Pulmonary artery endothelial cell (primary cell): ENCODE results near the gene TUBGCP2. TPM values are rescaled to one million over a fixed set of nuclear protein-coding genes. Genes with fewer than 3 reads are reported as not detected.
"Not testable (repeated sequence)": the region's sequence is repeated elsewhere in the genome, so short reads cannot be mapped to it uniquely, and the experiment has no call there.

ENCODE experiments used
- DNase-seq: peaks from one replicate; pipeline ENCODE4 v3.0.0-alpha.2; 2011; ENCODE audit warnings: low read depth, low spot score
- total RNA-seq: library from RNA; depleted of rRNA; stranded (reverse); fragments of >200 nt; gene quantifications from 2 replicates; pipeline ENCODE4 v1.2.3, GENCODE V29; 2014

Gene TUBGCP2
- total RNA-seq, 1 donor from 2014 or later: 59.4 TPM

- DNase-seq: no peak
These were observed 59.4 kb downstream of the TUBGCP2 start for GRCh38 chr10:133249094-133249780.

- no peak for DNase-seq
These were observed 60.3 kb downstream of the TUBGCP2 start for GRCh38 chr10:133248334-133248715.

DNA sequence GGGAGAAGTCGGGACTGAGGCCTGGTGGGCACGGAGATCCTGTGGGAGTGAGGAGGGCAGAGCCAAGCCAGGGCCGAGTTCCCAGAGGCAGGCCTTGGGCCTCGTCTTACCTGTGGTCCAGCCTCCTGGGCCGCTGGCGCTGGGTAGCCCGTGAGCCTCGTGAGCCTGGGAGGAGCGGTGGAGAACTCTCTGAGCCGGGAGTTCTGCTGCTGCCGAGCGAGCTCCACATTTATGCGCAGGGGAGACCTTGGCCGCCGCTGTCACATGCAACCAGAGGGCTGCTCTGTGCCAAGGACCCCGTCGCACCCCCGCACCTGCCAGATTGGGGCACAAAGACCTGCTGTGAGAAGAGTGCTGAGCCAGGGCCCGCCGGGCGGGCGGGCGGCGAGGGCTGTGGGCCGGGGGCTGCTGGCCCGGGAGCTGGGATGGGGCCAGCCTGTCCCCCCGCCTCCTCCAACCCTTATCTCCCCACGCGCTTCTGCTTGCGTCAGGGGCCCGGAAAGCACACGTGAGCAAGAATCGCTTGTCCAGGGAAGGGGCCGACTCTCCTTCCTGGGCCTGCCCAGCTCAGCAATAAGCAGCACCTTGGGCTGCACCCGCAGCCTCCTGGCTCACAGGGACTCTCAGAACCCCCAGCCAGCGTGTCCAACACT, 60.9 kb downstream of the TUBGCP2 start:
- no peak for DNase-seq

- DNase-seq: no peak
These were observed 62.4 kb downstream of the TUBGCP2 start for GRCh38 chr10:133246236-133246626.

DNA sequence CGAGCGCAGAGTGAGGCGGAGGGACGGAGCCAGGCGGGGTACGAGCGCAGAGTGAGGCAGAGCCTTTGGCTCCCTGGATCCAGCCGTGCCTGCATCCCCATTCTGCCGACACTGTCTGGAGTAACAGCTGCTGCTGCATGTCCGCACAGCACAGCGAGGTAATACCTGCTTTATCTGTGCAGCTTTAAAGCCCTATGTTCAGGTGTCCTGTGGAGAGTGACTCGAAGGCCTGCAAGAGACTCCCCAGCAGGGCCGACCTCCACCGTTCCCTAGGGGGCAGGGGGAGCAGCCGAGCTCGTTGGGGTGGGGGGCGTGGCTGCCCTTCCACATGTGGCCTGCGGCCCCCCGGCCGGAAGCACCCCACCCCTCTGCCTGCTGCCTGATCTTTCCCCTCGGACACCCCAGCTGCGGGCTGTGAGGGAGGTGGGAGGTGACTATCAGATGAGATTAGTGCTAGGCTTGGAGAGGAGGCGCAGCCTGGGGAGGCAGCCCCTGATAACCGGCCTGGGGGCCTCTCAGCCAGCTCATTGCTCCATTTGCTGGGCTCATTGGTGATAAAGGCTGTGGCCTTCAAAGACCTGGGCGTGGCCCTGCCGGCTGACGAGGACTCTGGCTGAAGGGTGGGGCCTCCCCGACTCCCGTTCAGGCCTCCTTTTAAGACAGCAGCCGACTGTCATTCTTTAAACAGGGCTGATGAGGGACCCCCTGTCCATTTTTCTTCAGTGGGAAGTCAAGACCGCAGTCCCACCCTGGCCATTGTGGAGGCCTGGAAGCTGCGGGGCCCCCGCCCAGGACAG, 63.0 kb downstream of the TUBGCP2 start:
- DNase-seq: no peak

- no peak for DNase-seq
These were observed 65.1 kb downstream of the TUBGCP2 start for GRCh38 chr10:133243593-133243992.

GRCh38 chr10:133242611-133243356, 65.9 kb downstream of the TUBGCP2 start:
- no peak for DNase-seq

DNA sequence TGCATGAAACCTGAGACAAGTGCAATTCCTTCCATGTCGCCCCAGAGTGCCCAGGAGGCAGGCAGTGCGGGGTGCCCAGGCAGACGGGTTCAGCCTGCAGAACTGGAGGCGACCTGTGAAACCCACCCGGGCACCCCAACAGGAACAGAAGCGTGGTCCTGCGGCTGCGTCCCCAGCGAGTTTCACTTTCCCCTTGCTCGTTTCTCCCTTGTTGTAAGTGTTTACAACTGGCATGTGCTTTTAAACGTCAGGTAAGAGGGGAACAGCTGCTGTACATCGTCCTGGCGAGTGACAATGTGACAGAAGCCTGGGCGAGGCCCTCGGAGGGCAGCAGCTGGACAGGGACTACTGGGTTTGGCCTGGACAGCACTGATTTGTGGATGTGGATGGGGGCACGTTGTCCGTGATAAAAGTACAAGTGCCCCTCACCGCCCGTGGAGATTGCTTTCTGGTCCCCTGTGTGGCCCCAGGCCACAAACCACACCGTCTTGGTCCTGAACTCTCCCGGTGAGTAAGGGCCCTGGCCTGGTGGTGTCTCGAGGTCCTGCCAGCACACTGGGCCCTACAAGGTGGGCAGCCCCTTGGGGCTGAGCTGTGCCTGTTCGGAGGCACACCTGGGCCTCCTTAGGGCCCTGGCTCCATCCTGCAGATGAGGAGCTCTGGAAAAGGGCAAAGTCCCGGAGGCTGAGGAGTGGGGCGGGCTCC, 67.0 kb downstream of the TUBGCP2 start:
- no peak for DNase-seq

- no peak for DNase-seq
These were observed 68.7 kb downstream of the TUBGCP2 start for GRCh38 chr10:133239990-133240389.

GRCh38 chr10:133238466-133238804, 70.2 kb downstream of the TUBGCP2 start:
- DNase-seq: no peak

DNA sequence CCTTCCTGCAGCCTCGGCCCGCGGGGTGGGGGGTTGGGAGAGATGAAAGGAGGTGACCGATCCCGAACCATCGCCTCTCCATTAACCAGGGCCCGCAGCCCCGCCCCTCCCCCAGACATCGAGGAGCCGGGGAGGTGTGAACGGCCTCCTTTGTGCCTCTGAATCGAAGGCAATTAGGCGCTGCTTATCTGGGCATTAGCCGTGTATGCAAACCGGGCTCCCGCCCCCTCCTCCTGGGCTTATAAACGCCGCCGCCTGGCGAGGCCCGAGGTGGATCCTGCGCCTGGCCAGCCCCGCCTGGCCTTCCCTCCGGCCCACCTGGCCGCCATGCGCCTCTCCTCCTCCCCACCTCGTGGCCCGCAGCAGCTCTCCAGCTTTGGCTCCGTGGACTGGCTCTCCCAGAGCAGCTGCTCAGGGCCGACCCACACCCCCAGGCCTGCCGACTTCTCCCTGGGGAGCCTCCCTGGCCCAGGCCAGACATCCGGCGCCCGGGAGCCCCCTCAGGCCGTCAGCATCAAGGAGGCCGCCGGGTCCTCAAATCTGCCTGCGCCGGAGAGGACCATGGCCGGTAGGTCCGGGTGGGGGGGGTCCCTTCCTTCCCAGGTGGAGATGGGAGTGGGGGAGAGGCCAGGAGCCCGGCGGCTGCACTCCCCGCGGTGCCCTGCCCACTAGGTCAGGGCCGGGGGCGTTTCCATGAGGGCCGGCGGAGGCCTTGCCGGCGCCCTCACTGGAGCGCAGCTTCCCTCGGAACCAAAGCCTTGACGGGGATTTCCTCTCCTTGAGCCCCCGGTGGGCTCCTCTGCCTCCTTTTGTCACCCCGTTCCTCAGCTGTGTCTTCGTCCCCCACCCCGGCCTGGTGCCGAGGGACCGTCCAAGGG, 70.8 kb downstream of the TUBGCP2 start, which contains the start of gene VENTX:
TSS of gene VENTX (plus strand) at position 268 of the 878 bp plus-strand sequence. CDS start at position 328, 60 bp downstream.
- DNase-seq: no peak

DNA sequence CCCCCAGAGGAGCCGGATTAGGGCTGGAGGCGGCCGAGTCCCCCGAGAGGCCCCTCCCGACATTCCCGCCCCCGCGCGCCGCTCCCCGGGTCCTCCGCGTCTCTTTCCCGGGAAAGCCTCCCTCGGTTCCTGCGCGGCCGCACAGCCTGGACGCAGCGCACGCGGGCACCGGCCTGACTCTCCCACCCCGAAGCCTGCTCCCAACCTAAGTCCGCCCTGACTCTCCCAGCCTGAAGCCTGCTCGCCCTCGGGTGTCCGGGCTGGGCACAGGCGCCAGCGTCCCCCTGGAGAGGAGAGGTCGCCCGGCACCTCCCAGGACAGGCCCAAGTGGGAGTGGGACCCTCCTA, 71.5 kb downstream of the TUBGCP2 start:
- DNase-seq: no peak

- no peak for DNase-seq
These were observed 72.1 kb downstream of the TUBGCP2 start for GRCh38 chr10:133236401-133237240.

DNA sequence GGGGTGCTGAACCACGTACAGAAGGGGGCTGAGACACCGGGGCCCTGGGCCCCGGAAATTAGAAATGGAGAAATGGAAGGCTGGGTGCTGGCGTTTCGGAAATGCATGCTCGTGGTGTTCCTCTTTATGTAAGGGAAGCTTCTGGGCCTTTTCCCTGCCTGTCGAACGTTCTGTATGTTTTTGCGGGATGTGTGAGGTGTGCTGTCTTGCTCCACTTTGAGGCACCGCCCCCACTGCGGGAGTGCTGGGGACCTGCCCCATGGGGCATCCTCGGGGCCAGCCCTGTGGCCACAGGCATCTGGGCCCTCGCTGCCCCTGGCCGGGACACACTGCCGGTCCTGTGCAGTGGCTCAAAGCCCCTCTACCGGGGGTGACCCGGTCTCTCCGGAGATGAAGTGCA, 72.7 kb downstream of the TUBGCP2 start:
- DNase-seq: no peak

- no peak for DNase-seq
These were observed 73.3 kb downstream of the TUBGCP2 start for GRCh38 chr10:133235265-133235855.

DNA sequence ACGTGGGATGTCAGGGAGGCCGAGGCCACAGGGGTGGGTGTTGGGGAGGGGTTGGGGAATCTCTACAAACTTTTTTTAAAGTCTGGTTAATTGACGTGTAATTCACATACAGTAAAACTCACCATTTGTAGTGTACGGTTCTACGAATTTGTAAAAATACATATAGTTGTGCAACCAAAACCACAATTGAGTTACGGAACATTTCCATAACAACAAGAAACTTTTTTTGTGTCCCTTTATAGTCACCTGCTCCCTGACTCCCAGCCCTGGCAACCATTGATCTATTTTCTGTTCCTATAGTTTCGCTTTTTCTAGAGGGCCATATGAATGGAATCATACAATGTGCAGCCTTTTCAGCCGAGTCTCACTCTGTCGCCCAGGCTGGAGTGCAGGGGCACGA, 73.9 kb downstream of the TUBGCP2 start:
- DNase-seq: not testable (repeated sequence)

- no peak for DNase-seq
These were observed 76.6 kb downstream of the TUBGCP2 start for GRCh38 chr10:133231946-133232574.

DNA sequence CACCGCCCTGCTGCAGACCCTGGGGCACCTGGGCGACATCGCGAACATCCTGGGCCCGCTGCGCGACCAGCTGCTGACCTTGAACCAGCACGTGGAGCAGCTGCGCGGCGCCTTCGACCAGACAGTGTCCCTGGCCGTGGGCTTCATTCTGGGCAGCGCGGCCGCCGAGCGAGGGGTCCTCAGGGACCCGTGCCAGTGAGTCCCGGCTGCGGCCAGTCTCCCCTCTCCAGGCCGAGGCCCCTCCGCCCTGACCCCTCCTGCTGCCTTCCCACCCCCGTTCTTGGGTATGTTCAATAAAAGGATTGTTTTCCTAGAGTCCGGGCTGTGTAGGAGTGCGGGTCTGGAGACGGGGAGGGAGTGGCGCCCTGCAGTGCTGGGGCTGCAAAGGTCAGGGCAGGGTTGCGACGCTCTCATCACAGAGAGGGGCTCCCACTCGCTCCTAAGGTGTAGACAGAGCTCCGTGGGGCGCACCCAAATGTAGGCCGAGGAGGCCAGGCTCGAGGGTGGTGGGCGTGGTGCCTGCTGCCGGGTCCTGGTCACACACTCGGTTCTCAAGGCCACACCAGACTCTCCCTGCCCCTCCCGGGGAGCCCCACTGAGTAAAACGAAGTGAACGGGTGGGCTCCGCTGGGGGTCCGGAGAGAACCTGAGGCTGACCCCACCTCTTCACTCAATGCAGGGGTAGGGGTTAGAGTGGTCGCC, 77.3 kb downstream of the TUBGCP2 start:
- DNase-seq: no peak
